ENCODE data around the gene ASPSCR1. TPM values are rescaled to one million over a fixed set of nuclear protein-coding genes. Genes with fewer than 3 reads are reported as not detected.

The ASPSCR1 gene
- total and polyA plus RNA-seq, 2 donors, result 18.0 to 28.6 TPM

DNA sequence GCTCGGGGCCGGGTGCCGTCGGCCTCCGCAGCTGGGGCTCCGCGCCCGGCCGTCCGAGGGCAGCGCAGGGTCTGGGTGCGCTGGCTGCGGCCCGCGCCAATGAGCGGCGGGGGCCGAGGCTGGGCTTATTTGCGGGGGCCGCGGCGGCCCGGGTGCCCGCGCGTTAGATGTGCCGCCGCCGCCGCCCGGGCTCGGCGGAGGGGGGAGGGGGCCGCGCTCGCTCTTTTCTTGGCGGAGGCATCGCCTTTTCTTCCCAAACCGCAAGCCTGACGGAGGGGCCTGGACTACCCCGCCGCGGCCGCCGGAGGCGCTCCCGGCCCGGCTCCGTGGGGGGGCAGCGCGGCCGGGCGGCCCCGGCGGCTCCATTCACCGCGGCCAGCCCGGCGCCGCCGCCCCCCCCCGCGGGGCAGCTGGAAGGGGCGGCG is 16.3 kb upstream of the ASPSCR1 start, which contains the start of gene NOTUM:
NOTUM (minus strand) TSS at position 101 of the 425 bp plus-strand sequence. CDS start 278 bp downstream, outside the sequence.
- Histone ChIP-seq H3K27ac (ENCODE audit: low read depth) (no peak within 1 kb of the TSS), H3K36me3 (ENCODE audit: insufficient read depth) (no peaks in the 10 kb centered on the region), H3K4me3 (ENCODE audit: low read depth, low read length) (peak within 1 kb of the TSS; percentile 37), H3K4me1 (ENCODE audit: insufficient read depth) (peaks cover 3% of the 10 kb centered on the region)
- no peak for DNase-seq (ENCODE audit: extremely low spot score)
- under 1% methylated on average over 62 of the region's 65 CpGs for WGBS

DNA sequence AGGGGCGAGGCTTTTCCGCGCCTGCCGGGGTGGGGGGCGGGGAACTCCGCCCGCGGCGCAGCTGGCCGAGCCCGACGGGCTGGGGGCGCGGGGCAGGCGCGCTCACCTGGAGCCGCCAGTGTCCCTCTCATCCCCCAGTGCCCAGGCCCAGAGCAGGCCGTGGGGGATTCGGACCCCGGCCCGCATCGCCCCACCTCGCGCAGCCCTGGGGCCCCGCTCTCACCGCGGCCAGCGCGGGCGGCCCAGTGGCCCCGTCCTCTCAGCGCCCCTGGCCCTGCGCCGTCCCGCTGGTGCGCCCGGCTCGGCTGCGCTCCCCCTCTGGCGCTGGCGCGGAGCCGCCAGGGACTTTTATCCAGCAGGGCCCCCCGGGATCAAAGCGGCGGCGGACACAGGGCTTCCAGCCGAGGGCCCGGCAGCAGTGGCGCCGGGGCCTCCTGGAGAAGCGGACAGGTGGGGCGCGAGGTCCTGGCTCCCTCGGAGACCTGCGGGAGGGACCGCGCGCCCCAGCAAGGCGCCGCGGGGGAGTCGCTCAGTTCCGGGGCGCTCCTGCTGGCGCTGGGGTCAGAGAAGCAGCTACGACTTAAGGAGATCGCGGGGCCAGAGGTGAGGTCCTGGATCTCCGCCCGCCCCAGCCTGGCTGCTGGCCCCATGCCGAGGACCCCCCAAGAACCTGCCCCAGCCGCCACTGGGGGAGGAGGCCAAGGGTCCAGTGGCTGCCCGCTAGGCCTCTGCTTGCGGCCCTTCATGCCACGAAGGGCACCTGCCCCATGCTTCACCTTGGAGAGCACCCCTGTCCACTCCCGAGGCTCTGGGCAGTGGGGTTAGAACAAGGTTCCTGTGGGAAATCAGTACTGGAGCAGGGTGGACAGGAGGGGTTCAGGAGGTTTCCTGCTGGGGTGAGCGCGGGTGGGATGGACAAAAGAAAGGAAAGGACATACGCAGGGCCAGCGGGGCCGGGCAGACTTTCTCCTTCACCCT is 15.6 kb upstream of the ASPSCR1 start:
- Histone ChIP-seq H3K4me1 (ENCODE audit: insufficient read depth) (peaks cover 3% of the 10 kb centered on the region), H3K36me3 (ENCODE audit: insufficient read depth) (no peaks in the 10 kb centered on the region), H3K4me3 (ENCODE audit: low read depth, low read length) (peak overlapping the region; percentile 37), H3K27ac (ENCODE audit: low read depth) (no peak overlapping the region)
- WGBS, result 11% methylated on average over 82 of the region's 82 CpGs
- no peak for DNase-seq (ENCODE audit: extremely low spot score)

GRCh38 chr17:81962499-81963441 is 14.7 kb upstream of the ASPSCR1 start:
- WGBS, result 65% methylated on average over 37 of the region's 37 CpGs
- no peak for DNase-seq (ENCODE audit: extremely low spot score)
- no peaks in the 10 kb centered on the region for H3K36me3 ChIP-seq (ENCODE audit: insufficient read depth)
- peaks cover 3% of the 10 kb centered on the region for H3K4me1 ChIP-seq (ENCODE audit: insufficient read depth)
- no peak overlapping the region for H3K27ac ChIP-seq (ENCODE audit: low read depth)
- H3K4me3 ChIP-seq (ENCODE audit: low read depth, low read length), result no peak overlapping the region

GRCh38 chr17:81964081-81964849 is 13.2 kb upstream of the ASPSCR1 start:
- no peak overlapping the region for H3K27ac ChIP-seq (ENCODE audit: low read depth)
- WGBS, result 72% methylated on average over 22 of the region's 22 CpGs
- H3K4me3 ChIP-seq (ENCODE audit: low read depth, low read length), result no peak overlapping the region
- H3K36me3 ChIP-seq (ENCODE audit: insufficient read depth), result no peaks in the 10 kb centered on the region
- peaks cover 3% of the 10 kb centered on the region for H3K4me1 ChIP-seq (ENCODE audit: insufficient read depth)
- no peak for DNase-seq (ENCODE audit: extremely low spot score)

GRCh38 chr17:81966343-81967243 is 10.8 kb upstream of the ASPSCR1 start:
- no peaks in the 10 kb centered on the region for H3K36me3 ChIP-seq (ENCODE audit: insufficient read depth)
- H3K4me3 ChIP-seq (ENCODE audit: low read depth, low read length), result no peak overlapping the region
- WGBS, result 47% methylated on average over 41 of the region's 41 CpGs
- DNase-seq (ENCODE audit: extremely low spot score), result no peak
- H3K4me1 ChIP-seq (ENCODE audit: insufficient read depth), result no peaks in the 10 kb centered on the region
- H3K27ac ChIP-seq (ENCODE audit: low read depth), result no peak overlapping the region

DNA sequence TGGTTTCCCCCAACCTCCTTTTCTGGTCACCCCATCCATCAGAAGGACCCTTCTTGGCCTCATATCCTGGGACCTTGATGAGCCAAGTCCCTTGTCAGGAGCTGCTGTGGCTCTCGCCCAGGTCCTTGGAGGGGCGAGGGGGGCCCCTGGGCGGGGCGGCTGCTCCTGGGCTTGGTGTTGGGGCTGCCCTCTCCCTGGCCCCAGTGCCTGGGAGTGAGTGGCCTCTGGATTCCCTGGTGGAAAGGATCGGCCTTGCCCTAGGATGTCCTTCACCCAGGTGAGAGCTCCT is 10.2 kb upstream of the ASPSCR1 start:
- DNase-seq (ENCODE audit: extremely low spot score), result no peak
- Histone ChIP-seq H3K36me3 (ENCODE audit: insufficient read depth) (no peaks in the 10 kb centered on the region), H3K27ac (ENCODE audit: low read depth) (no peak overlapping the region), H3K4me1 (ENCODE audit: insufficient read depth) (no peaks in the 10 kb centered on the region), H3K4me3 (ENCODE audit: low read depth, low read length) (no peak overlapping the region)
- 47% methylated on average over 5 of the region's 5 CpGs for WGBS

DNA sequence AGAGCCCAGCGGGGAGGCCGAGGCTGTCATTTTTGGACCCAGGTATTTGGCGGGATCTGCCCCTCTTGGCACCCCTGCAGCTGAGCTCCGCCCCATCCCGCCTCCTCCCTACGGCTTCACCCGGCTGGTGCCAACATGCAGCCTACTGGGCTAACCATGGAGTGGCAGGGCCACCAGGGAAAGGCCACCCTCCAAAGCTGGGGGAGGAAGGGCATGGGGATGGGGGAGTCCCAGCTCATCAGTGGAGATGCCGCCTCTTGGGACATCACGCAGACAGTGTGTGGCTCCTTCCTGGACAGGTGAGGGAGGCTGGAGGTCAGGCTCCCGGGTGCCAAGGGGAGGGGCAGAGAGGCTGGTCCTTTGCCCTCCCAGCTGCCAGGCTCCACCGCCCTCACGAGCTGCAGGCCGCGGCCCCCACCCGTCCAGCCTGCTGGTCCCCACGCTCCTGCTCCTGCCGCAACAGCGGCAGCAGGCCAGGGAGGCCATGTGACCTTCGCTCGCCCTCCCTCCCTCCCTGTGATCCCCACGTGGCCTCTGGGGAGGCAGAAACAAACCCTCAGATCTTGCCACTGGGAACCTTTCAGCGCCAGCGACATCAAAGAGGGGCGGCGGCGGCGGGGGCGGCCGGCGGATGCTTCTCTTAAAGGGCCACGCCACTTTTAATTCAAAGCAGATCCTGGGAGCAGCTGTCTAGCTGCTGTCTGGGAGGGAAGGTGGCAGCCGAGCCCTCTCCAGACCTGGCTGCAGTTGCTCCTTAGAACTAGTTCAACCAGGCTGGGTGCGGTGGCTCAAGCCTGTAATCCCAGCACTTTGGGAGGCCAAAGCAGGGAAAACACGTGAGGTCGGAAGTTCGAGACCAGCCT is 9.7 kb upstream of the ASPSCR1 start:
- DNase-seq (ENCODE audit: extremely low spot score), result no peak
- Histone ChIP-seq H3K4me1 (ENCODE audit: insufficient read depth) (no peaks in the 10 kb centered on the region), H3K36me3 (ENCODE audit: insufficient read depth) (no peaks in the 10 kb centered on the region), H3K4me3 (ENCODE audit: low read depth, low read length) (no peak overlapping the region), H3K27ac (ENCODE audit: low read depth) (peak overlapping the region; percentile 46)
- 16% methylated on average over 36 of the region's 36 CpGs for WGBS

- no peak for DNase-seq (ENCODE audit: extremely low spot score)
- Histone ChIP-seq H3K4me1 (ENCODE audit: insufficient read depth) (no peaks in the 10 kb centered on the region), H3K36me3 (ENCODE audit: insufficient read depth) (no peaks in the 10 kb centered on the region), H3K4me3 (ENCODE audit: low read depth, low read length) (no peak overlapping the region), H3K27ac (ENCODE audit: low read depth) (peak overlapping the region; percentile 46)
- WGBS, result 67% methylated on average over 7 of the region's 7 CpGs
These were observed 9.1 kb upstream of the ASPSCR1 start for GRCh38 chr17:81968396-81968745.

DNA sequence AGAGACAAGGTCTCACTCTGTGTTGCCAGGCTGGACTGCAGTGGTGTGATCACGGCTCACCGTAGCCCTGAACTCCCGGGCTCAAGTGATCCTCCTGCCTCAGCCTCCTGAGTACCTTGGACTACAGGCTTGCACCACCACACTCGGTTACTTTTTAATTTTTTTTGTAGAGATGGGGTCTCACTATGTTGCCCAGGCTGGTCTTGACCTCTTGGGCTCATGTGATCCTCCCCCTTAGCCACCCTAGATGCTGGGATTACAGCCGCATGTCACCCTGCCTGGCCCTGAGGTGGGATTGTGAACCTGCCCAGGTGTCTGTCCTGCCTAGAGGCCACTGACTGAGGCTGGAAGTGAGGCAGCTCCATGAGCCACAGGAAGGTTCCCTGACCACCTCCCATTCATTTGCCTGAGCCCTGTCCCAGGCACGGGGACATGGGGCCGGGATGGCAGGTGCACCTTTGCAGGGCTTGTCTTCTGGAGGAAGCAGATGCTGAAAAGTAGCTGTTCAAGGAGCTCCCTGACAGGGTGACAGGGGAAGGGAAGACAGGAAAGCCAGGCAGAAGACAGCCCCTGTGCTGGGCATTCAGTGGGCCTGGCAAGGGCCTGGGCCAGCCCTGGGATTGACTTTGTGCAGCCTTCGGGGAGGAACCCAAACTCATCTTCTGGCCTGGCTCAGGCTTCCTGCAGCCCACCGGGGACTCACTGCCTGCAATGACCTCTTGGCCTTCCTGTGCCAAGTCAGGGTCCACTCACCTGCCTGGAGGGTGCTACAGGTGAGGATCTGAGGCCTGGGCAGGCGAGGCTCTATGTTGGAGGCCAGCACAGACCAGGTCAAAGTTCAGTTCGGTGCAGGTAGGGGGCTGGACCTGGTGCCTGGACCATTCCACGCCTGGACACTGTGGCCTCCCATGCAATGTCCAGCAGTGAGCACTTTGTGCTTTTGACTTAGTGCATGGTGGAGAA is 8.3 kb upstream of the ASPSCR1 start:
- H3K4me1 ChIP-seq (ENCODE audit: insufficient read depth), result no peaks in the 10 kb centered on the region
- no peak for DNase-seq (ENCODE audit: extremely low spot score)
- H3K4me3 ChIP-seq (ENCODE audit: low read depth, low read length), result no peak overlapping the region
- no peak overlapping the region for H3K27ac ChIP-seq (ENCODE audit: low read depth)
- WGBS, result 87% methylated on average over 12 of the region's 12 CpGs
- H3K36me3 ChIP-seq (ENCODE audit: insufficient read depth), result no peaks in the 10 kb centered on the region

DNA sequence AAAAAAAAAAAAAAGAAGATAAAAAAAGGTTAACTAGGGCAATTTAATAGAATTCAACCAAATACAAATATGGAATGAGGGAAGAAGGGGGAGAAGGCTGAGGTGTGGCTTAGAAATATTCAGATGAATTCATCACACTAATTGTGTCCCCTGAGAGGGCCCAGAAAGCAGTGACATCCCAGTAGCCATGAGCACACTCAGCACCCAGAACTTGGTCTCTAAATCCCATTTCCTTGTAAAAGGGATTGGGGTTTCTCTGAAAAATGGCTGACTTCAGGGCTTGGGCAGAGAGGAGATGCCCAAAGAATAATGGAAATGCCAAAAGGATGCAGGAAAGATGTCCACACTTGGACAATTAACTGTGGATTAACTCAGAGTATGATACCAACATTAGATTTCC is 4.0 kb upstream of the ASPSCR1 start:
- Histone ChIP-seq H3K4me1 (ENCODE audit: insufficient read depth) (no peaks in the 10 kb centered on the region), H3K4me3 (ENCODE audit: low read depth, low read length) (no peak overlapping the region), H3K36me3 (ENCODE audit: insufficient read depth) (no peaks in the 10 kb centered on the region), H3K27ac (ENCODE audit: low read depth) (no peak overlapping the region)
- DNase-seq (ENCODE audit: extremely low spot score), result no peak

Measured in urinary bladder (tissue), 4 donors.